HG03196 (cell line): Measurements from ENCODE around the gene POLG.
A peak's percentile ranks its signal among the peaks of the same experiment; 100 is the strongest.

ENCODE experiments used
- ATAC-seq: cut with Tn5 transposase; IDR thresholded peaks from one replicate; pipeline ENCODE4 v1.9.1; 2021; ENCODE audit not compliant: unreplicated experiment

POLG gene

DNA sequence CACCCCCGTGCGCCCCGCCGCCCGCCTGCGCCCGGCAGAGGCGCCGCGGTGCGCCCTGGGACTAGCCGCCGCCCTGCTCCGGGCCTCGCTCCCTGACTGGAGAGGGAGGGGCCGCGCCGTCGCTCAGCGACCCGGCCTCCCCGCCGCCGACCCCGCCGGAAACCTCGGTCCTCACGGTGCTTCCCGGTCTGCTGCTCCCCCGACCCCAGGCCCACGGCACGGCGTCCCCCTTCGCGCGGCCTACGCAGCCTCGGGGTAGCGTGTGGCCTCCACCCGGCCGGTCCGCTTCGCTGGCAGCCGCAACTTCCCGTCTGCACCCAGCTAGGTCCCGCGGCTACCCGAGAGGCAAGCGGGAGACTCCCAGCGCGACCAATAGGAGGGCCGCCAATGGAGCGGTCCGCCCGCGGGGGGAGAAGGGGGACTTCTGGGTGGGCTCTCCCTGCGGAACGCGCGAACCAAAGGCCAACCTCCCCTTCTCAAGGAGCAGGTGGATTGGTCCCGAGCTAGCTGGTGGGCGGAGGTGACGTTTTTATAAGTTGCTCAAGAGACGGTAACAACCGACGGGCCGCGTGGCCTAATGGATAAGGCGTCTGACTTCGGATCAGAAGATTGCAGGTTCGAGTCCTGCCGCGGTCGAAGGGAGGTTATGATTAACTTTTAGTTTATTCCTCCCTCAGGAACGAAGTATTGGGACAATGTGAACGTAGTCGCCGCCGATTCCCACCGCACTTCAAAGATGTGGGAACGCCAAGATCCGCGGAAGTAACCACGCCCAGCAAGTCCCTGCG is at the start of gene POLG:
POLG (minus strand) TSS at position 315 of the 788 bp plus-strand sequence. CDS start 1,070 bp downstream, outside the sequence.
- ATAC-seq = peak; percentile 90

DNA sequence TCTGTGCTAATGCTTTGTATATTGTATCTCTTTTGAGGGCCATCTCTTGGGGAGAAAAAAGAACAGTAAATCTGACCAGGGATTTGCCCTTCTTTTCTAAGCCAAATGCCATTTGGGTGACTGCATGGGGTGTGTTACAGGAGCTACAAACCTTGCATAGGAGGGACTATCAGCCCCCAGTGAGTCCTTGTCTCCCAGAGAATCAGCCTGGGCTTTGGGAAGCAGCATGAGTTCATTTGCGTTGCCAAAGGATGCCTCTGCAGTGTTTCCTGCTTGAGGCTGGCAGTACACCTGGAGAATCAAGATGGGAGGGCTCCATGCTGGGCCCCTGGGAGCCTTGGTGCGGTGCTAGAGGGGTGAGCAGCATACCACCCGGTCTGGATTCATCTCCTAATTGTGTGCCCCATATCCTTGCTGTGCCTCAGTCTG is 49.6 kb upstream of the POLG start:
- ATAC-seq = no peak

DNA sequence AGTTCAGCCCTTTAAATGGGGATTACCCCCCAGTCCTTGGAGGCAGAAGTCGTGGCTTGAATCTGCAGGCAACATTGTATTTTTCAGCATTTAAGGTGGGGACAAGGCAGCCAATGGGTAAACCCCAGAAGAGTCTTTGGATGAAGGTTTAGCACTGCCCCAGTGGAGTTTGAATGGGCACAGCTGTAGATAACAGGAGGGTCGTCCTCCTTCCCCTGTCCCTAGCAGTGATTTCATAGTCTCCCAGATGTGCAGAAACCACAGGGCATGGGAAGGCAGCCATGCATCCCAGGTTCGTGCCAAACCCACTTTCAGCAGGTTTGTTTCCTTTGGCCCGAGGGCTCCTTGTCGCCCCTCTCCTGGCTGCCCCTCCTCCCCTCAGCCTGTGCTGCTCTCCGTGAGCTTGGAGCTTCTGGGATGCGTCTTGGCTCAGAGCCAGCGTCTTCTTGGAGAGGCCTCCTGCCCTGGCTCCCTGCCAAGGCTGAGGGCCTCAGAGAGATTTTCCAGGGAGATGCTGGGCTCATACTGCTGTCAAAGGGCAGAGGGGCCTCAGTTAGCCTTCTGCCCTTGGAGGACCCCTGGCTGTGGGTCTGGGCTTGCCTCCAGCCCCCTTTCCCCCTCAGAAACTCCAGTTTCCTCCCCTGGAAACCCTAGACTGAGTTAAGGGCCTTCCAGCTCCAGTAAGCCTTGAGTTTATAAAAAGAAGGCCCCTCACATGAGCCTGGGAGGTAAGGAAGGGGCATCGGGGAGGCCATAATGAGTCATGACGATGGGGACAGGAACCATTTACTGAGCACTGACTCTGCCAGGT is 48.9 kb upstream of the POLG start:
- no peak for ATAC-seq

DNA sequence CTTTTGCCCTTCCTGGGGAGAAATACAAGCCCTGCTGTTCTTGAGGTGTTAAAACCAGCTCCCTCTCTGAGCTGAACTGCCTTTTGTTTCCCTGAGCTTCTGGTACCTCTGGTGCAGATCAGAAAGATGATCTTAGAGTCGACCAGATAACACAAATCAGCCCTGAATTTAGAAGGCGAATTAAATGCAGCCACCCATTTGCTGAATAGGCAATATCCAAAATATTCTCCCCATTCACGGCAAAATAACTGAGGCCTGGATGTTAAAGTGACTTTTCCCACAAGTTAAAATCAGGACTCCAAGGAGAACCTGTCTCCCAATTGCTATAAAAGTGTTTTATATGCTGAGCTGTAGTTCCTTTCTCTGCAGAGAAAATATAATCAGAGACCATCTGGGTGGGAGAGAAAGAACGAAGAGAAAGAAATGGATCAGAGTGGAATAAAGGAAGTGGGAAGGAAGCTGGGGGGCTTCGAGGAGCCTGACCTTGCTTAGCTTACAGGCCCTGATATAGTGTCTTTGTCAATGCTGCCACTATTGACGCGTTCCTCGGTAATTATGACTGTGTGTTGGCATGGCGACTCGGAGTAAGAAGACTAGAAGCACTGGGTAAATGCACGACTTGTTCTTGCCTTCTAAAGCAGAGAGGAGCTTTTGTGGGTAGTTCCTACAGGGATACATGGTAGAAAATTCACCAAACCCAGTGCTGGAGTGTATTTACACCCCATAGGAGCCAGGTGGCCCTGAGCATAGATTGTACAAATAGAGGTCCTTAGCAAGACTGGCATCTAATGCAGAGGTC is 47.5 kb upstream of the POLG start:
- ATAC-seq = no peak

DNA sequence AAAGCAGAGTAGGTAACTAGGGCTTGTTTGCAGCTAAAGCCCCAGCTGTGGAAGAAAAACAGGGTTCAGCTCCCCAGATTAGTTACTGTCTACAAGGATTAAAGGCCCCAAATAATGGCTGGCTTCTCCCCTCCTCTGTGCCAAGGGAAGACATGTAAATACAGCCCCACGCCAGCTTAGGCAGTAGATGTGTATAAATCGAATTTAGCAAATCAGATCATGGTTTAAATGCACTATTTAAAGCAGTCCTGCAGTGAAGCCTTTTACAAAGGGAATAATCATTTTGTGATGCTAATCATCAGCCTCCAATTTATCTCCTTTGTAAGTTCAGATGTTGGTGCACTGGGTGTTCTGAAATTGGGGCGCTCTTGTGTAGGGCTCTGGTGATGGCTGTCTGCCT is 46.7 kb upstream of the POLG start:
- ATAC-seq = no peak

DNA sequence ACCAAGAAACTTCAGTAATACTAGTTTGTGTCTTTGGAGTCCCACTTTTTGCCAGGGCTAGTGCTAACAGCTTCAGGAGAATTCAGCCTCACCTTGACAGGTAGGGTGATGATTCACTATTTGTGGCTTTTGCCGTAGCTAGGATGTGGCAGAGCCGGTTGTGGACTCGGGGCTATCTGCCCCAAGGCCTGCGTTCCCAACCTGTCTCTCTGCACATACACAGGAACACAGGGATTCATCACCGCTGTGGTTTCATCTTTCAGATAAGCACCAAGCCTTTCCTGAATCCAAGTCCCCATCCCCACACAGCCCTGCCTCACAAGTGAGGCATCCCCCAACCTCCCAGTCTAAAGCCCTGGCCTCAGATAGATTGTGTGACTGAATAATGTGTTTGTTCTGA is 45.2 kb upstream of the POLG start:
- no peak for ATAC-seq

DNA sequence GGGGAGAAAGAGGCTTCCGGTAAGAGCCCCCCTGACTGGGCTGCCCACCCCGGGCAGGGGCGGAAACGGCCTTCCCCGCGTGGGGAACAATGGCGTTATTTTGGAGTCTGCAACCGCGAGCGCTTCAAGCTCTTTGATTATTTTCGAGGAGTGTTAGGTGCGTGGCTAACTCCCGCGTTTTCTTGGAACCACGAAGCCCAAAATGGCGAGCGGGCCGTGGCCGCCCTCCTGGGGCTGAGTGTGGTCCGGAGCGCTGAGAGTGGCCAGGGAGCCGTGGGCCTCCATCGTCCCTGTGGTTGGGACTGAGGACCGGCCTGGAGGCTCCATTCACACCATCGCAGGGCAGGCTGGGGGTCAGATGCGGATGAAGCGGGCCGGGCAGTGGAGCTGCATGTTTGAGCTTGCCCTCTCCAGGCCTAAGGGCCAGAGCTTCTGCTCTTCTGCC is 44.6 kb upstream of the POLG start:
- no peak for ATAC-seq

DNA sequence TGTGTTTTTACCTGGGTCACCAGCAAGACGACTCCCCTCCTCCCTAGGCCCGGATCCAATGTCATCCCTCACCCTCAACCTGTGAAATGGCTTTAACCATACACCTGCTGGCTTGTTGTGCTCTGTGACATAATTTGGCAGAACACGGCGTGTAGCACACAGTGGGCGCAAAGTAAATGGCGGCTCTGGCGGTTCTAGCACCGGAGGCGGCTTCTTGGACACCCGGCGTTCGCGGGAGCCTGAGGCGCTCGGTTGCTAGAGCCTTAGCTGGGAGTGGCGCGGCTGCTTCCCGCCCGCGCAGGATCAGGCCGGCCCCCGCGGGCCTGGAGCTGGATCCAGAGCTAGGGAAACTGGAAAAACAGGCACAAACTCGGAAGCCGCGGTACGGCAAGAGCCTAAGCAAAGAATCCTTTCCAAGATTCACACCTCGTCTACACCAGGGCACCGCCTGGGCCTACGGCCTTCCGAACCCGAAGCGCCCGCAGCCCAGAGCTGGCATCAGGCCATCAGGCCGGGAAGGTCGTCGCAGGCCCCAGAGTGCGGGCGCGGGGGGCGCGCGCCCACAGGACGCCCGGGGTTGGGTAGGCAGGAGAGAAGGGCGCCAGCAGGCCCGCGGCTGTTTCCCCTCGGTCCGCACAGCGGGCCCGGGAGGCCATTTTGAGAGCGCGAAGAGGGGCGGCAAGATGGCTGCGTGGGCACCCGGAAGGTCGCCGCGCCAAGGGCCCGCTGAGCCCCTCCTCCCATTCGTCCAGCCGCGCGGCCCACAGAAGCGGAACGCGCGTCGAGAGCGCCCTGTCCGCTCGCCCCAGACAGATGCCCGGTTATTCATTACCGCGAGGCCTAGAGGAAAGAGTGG is 43.9 kb upstream of the POLG start:
- no peak for ATAC-seq

DNA sequence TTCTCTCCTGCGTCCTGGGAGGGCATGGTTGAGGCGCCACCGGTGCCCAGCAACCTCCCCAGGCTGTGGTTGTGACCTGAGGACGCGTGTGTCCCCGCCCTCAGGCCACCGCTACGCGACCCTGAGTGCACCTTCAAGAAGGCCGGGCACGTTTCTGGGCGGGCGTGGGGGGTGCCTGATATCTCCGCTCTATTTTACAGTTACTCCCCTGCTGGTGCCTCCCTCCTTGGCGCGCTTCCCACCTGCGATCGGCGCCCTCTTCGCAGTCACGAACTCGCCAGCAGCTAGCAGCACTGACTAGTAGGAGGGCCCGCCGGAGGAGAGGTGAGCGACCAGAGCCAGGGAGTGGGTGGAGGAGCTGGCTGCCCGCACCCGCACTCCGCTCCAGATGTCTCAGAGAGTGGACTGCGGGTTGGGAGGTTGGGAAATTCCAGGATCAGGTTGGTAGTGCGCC is 43.2 kb upstream of the POLG start:
- ATAC-seq = no peak

DNA sequence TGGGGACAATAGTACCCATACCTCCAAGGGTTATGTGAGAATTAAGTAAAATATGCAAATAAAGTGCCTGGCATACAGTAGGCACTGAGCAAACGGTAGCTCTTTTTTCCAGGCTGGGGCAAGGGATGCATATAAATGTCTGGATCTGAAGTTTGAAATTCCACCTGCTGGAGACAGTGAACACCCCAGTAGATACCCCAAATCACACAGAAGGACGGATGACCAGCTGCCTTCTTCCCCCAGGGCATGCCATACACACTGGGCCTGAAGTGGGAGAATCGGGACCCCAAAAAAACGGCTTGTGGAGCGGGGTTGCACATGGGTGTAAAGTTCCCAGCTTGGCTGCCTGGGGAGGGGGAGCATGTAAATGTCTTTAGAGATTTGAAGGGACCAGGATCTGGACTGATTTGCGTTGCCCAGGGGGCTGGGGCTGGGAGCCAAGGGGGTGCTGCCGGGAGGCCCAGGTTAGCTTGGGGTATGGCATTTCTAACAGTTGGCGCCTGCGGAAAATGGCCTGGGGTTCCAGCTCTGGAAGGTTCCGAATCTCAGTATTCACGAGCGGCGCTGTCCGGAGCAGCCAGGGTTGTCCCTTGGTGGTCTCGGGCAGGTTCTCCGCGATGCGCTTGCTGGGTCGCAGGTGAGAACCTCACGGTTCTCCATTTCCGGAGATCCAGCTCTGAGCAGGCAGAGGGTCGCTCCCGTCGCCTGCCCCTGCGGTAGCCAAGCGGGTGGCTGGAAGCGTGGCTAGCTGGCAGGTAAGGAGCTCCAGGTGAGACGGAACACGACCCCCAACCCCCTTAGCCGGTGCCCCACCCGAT is 42.6 kb upstream of the POLG start:
- no peak for ATAC-seq

DNA sequence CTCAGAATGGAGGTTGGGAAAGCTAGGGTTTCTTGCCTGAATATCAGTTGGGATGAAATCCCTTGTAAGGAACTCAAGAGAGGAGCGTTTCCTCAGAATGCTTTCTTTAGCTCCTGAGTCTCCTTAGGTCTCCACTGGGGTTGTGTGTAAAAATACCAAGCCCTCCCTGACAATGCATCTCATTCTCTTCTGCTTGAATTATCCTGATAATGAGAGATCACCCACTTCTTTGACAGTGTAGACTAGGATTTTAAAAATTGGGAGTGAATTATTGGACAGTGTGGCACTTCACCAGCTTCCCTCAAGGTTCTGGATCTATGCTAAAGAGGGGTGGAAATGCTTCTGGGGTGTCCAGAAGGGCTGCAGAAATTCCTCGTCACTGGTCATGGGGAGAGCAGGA is 41.8 kb upstream of the POLG start:
- no peak for ATAC-seq

DNA sequence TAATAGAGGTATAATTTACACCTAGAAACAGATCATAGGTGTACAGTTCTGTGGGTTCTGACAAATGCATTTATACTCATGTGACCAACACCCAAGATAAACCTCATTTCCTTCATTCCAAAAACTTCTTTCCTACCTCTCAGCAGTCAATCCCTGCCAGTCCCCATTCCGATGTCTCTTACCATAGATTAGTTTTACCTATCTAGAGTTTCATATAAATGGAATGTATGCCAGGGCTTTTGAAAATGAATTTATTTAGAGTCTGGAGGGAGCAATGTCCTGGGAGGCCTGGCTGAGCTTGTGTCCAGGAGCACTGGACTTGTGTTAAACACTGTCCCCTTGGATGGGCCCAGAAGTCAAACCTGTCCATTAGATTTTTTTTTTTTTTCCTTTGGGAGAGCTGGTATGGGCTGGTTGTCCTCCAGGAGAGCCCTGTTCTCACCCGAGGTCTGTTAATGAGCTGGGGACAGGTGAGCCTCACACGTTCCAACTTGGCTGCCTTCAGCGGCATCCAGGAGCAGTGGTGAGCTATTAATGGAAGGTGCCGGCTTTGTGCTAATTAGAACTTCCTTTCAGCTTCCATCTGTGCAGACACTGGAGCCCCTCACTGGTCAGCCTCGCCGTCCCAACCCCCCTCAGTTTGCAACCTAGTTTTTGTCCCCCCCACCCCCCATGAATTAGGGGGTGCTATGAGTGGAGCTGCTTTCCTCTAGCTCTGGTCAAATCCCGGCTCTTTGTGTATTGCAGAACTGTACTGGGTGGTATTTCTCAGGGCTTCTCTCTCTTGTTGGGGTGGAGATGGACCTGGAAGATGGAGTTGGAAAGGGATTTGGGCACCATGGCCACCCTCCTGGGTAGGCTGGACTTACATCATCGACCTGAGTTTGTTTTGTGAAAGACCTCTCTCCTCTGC is 40.7 kb upstream of the POLG start:
- no peak for ATAC-seq

DNA sequence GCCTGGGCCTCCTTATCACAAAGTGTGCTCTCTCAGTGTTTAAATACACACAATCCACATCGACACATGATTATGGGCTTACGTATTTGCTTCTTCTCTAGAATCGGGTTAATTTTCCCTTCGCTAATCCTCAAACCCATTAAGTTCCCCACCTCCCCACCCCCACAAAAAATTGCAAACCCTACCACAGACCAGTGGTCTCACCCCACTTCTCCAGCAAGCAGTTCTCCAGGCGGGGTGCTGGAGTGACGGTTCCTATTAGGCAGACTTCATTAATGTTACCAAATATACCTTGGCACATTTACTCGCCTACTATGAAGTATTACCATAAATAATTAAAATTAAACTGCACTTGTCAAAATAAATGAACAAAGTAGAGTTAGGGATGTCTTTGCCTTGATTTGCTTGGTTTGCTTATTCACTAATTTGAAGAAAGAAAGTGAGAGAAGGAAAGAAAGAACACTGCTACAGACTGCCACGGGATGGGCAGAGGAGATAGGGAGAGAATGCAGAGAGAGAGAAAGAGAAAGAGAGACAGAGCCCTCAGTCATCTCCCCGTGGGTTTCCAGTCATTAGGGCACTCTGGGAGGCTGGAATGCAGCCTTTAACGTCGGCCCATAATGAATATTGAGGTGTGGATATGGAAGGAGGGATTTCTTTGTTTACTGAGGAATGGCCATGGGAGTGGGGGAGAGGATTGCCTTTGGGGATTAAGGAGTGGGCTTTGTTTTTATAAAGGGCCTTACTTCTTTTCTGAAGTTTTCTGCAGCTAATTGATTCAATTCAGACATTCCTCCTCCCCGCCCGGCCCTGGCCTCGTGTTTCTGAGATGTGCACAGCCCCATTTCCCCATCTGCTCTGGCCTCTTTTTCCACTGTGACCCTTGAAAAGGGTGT is 39.7 kb upstream of the POLG start:
- ATAC-seq = no peak

DNA sequence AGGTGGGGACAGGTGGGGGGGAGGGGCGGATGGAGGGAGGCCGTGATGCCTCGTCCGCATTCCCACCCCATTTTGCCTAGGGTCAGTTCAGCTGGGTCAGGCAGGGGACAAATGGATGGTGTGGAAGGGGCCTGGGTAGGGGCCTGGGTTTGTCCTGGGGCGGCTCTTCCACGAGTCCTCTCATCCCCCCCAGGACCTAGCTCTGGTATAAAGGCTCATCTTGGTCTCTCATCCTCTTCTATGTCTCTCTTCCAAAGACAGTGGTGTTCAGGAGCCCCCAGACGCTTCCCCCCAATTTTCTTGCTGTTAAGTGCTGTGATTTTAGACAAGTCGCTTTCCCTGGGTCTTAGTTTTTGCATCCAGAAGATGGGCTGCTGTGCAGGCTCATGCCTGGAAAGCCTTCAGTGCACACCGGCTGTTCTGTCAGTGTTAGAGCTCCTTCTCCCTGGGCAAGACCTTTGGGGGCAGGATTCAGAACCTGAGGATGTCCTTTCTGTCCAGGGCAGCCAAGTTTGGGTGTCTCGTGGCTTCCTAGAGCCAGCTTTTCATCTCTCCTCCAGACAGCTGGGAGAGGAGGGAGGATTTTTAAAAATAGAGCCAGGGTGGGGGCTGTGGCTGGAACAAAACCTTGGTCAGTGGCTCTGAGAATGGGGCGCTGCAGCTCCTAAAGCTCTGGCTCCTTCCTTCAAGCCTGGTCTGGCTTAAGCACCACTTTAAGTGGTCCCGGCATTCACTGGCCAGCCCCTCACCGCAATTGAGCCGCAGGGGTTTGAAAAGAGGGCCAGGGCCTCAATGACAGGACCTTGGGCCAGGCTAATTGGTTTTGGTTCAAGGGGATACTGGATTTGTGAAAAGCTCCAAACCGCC is 37.7 kb upstream of the POLG start:
- ATAC-seq = no peak

DNA sequence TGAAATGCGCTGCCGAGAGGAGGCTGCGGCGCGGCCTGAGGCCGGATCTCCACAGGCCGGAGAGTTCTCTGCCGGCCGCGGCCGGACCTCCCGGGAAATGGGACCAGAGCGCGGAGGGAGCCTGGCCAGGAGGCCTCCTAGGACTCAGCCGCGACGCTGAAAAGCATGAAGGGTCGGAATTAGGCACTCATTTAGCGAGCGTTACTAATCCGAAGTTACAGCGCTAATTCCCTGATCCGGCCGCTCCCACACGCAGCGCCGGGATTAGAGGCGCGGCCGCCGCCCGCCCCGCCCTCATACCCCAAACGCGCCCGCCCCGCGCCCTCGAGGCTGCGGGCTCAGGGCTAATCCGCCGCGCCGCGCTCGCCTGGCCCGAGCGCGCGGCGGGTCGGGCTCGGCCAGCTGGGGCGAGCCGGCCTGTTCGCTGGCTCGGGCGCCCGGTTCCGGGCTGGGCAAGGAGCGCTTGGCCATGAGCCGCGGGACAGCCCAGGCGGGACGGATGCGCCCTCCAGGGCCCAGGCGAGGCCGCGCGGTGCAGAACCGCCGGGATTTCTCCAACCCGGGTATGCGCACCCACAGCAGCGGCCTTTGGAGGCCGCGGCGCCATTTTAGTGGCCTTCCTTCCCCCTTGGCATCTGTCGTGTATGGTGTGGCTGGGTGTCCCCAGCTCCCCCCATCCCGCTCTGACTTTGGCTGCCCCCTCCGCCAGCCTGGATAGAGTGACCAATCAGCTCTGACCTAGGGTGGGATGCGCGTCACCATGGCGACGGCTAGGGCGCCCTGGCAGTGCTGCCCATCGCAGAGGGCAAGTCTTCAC is 36.8 kb upstream of the POLG start:
- no peak for ATAC-seq

DNA sequence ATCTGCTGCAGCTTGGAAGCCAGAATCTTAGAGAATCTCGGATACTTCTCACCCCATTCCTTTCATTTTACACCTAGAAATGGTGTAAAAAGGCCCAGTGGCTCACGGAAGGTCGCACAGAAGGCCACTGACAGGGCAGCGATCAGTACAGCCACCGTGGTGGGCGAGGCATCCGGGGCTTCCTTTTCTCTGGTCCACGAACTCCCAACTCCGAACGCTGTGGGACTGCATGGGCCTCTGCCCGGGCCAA is 36.3 kb upstream of the POLG start:
- ATAC-seq = no peak
